ENCODE data around the gene GCG. TPM values are rescaled to one million over a fixed set of nuclear protein-coding genes. Genes with fewer than 3 reads are reported as not detected.
A peak's percentile ranks its signal among the peaks of the same experiment; 100 is the strongest.

GCG gene
- total RNA-seq, 1 donor from 2014 or later: not detected

DNA sequence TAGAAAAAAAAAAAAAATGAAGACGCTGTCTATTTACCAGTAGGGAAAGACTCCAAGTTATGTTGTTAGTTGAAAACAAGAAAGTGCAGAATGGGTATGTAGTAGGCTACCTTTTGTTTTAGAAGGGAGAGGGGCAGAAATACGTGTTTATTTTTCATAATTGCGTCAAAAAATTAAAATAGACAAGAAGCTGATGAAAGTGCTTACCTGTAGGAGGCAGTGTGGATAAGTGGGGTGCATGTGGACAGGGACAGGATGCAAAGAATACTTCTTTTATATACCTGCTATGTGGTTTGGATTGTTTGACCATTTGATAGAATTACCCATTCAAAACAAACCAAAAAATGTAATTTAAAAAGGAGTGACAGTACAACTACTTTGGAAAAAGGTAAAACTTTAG lies 3.0 kb upstream of the GCG start:
- ATAC-seq (ENCODE audit: low read depth) (no peak), DNase-seq (no peak)
- Mint-ChIP-seq H3K27me3 (peaks cover 6% of the 10 kb centered on the region), H3K36me3 (ENCODE audit: low read depth) (no peaks in the 10 kb centered on the region), H3K9me3 (no peaks in the 10 kb centered on the region), H3K4me1 (peaks cover 3% of the 10 kb centered on the region), H3K27ac (no peak overlapping the region), H3K4me3 (no peak overlapping the region)
- ChIA-PET POLR2A (no interaction called here), CTCF (interaction anchor here (0.6 to 2.5 kb wide), 3 partner anchors 143 to 179 kb away, joined by 3 to 7 read pairs (median 4); no protein-coding TSS in a partner anchor)
- TF ChIP-seq, protein P1, sequence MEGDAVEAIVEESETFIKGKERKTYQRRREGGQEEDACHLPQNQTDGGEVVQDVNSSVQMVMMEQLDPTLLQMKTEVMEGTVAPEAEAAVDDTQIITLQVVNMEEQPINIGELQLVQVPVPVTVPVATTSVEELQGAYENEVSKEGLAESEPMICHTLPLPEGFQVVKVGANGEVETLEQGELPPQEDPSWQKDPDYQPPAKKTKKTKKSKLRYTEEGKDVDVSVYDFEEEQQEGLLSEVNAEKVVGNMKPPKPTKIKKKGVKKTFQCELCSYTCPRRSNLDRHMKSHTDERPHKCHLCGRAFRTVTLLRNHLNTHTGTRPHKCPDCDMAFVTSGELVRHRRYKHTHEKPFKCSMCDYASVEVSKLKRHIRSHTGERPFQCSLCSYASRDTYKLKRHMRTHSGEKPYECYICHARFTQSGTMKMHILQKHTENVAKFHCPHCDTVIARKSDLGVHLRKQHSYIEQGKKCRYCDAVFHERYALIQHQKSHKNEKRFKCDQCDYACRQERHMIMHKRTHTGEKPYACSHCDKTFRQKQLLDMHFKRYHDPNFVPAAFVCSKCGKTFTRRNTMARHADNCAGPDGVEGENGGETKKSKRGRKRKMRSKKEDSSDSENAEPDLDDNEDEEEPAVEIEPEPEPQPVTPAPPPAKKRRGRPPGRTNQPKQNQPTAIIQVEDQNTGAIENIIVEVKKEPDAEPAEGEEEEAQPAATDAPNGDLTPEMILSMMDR (IDR thresholded peaks at IDR 0.05): no peak
- intact Hi-C loops (cut with micrococcal nuclease): no loop called here

DNA sequence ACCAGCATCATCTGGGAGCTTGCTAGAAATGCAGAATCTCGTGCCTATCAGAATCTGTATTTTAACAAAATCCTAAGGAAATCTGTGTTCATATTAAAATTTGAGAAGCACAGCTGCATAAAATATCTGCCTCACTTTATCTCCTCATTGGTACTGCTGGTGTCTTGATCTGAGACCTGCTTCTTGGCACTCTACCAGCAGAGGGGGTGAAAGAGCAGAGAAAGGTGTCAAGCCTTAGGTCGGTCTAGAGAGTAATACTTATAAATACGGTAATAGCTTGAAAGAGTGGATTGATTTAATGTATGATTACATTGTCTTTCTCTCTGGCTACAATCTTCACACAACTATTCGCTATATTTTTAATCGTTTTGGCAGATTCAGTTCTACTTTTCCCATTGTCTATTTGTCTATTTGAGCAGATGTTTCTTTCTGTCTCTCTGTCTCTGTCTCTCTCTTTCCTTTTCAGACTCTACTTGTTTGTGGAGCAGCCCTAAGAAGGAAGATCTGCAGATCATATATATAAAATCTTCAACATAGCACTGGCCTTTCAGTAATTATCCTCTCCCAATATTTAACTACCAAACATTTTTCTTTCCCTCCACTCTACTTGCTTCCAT lies 1.7 kb upstream of the GCG start:
- H3K4me3 Mint-ChIP-seq: no peak overlapping the region
- peaks cover 8% of the 10 kb centered on the region for H3K27me3 Mint-ChIP-seq
- ChIA-PET CTCF (interaction anchor here (1.2 to 2.1 kb wide), 4 partner anchors 28 to 181 kb away, joined by 4 to 9 read pairs (median 8); partner anchors contain the start of gene IFIH1), POLR2A (no interaction called here)
- DNase-seq (no peak), ATAC-seq (ENCODE audit: low read depth) (peak; percentile 82)
- TF ChIP-seq, protein P1 (IDR thresholded peaks at IDR 0.05): peak; percentile 86
- no peak overlapping the region for H3K27ac Mint-ChIP-seq
- H3K36me3 Mint-ChIP-seq (ENCODE audit: low read depth): no peaks in the 10 kb centered on the region
- H3K4me1 Mint-ChIP-seq: peaks cover 3% of the 10 kb centered on the region
- intact Hi-C loops (cut with micrococcal nuclease): loop anchor here (1.0 kb wide), 2 partner anchors 145 to 181 kb away; no protein-coding TSS in a partner anchor
- no peaks in the 10 kb centered on the region for H3K9me3 Mint-ChIP-seq

DNA sequence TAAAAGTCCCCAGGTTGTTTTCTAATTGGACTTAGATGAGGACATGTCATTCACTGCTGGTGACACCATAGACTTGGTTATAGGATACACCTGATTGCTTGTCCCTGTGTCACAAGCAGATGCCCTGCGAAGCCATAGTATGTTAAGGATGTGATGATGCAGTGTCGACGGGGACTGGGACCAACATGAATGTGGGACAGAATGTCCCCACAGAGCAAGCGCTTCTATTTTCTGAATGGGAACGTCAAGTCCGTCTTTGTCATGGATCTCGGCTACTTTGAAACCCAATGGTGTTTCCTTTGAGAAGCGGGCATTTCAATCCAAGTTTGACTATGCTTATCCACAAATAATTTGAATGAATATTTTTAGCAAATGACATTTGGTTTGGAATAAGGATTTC lies 2.1 kb downstream of the GCG start:
- ChIA-PET CTCF (no interaction called here), POLR2A (no interaction called here)
- peaks cover 24% of the 10 kb centered on the region for H3K27me3 Mint-ChIP-seq
- no peak overlapping the region for H3K27ac Mint-ChIP-seq
- intact Hi-C loops (cut with micrococcal nuclease): no loop called here
- no peaks in the 10 kb centered on the region for H3K36me3 Mint-ChIP-seq (ENCODE audit: low read depth)
- TF ChIP-seq, protein P1 (IDR thresholded peaks at IDR 0.05): no peak
- no peaks in the 10 kb centered on the region for H3K9me3 Mint-ChIP-seq
- H3K4me1 Mint-ChIP-seq: peaks cover 3% of the 10 kb centered on the region
- ATAC-seq (ENCODE audit: low read depth): no peak
- no peak for DNase-seq
- no peak overlapping the region for H3K4me3 Mint-ChIP-seq

DNA sequence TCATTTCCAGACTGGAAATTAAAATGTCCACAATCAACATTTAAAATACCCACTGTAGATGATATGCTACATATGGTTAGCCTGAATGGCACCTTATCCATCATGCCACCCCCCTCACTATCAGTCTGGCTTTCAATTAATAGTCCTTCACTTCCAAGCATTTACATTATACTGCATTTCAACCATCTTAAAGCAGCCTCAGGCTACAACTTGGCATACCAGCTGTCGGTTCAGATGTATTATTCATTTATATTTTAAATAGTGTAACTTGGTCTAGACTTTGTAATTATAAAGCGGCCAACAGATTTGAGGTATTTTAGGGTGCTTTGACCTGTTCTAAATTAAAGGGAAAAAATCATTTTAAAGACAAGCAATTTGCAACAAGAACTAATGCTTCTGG lies 2.6 kb downstream of the GCG start:
- TF ChIP-seq, protein P1 (IDR thresholded peaks at IDR 0.05): no peak
- Mint-ChIP-seq H3K27me3 (peaks cover 24% of the 10 kb centered on the region), H3K9me3 (no peaks in the 10 kb centered on the region), H3K36me3 (ENCODE audit: low read depth) (no peaks in the 10 kb centered on the region), H3K4me3 (no peak overlapping the region), H3K4me1 (peaks cover 3% of the 10 kb centered on the region), H3K27ac (no peak overlapping the region)
- no peak for DNase-seq
- ChIA-PET CTCF (no interaction called here), POLR2A (no interaction called here)
- intact Hi-C loops (cut with micrococcal nuclease): no loop called here
- no peak for ATAC-seq (ENCODE audit: low read depth)

DNA sequence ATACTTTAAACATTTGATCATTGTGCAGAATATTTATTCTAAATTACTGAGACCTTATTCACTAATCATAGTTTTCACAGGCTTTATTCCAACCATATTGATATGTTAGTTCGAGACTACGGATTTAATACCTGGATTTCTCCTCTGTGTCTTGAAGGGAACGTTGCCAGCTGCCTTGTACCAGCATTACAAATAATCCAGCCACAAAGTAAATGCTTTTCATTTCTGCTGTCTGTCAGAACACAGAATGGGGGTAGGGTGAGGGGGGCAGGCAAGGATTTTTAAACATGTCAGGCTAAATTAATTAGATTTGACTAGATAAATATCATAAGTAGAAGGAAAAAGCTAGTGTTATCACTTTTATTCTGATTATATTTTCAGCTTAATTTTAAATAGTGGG lies 3.1 kb downstream of the GCG start:
- TF ChIP-seq, protein P1 (IDR thresholded peaks at IDR 0.05): no peak
- H3K27ac Mint-ChIP-seq: no peak overlapping the region
- ChIA-PET CTCF (interaction anchor here (1.0 to 1.7 kb wide), 2 partner anchors 23 to 186 kb away, joined by 3 read pairs; no protein-coding TSS in a partner anchor), POLR2A (no interaction called here)
- H3K36me3 Mint-ChIP-seq (ENCODE audit: low read depth): no peaks in the 10 kb centered on the region
- H3K27me3 Mint-ChIP-seq: peaks cover 25% of the 10 kb centered on the region
- no peak for ATAC-seq (ENCODE audit: low read depth)
- intact Hi-C loops (cut with micrococcal nuclease): no loop called here
- no peak overlapping the region for H3K4me3 Mint-ChIP-seq
- no peak for DNase-seq
- H3K9me3 Mint-ChIP-seq: no peaks in the 10 kb centered on the region
- peaks cover 2% of the 10 kb centered on the region for H3K4me1 Mint-ChIP-seq

Measured in activated B cell treated with CpG ODN at 0.5 μM for 24 hours (primary cell).